NT2/D1 (cell line): ENCODE measurements around the gene ZFR2.

Source experiments
- SUZ12 ChIP-seq: IDR thresholded peaks from 2 replicates; pipeline ENCODE4 v1.6.1; 2011; ENCODE audit not compliant: insufficient read length, insufficient read depth; ENCODE audit errors: extremely low read depth
- YY1 ChIP-seq: IDR thresholded peaks from 2 replicates; pipeline ENCODE4 v1.6.1; 2011; ENCODE audit not compliant: insufficient read length, insufficient read depth
- ZNF274 ChIP-seq: IDR thresholded peaks from 2 replicates; pipeline ENCODE4 v1.6.1; 2011; ENCODE audit warnings: mild to moderate bottlenecking, low read depth, low read length

GRCh38 chr19:3867971-3868769, 668 bp downstream of the ZFR2 start:
- TF ChIP-seq ZNF274 (no peak), YY1 (no peak), SUZ12 (no peak)
